ENCODE measurements around the gene MLF2. TPM values are rescaled to one million over a fixed set of nuclear protein-coding genes. Genes with fewer than 3 reads are reported as not detected.

Gene MLF2
- total RNA-seq, 1 experiment from 2014 or later, result 175 TPM

DNA sequence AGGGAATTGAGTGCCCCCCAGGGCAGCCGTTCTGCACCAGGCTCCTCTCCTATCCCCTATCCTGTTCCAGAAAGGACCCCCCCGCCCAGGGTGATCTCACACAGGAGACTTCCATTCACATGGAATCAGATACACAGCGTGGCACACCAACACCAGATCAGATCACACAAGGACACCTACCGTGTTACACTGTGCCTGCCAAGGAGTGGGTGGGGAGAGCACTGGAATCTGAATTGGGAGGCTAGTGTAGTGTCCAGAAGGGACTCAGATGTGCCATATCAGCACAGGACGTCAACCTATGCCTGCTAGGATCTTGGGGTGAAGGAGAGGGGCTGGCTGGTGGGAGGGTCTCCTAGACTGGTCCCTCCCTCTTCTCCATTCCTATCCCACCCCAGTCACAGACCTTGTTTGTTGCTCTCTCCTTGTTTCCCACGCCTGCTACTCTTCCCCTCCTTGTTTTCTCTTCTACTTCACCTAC lies 15.5 kb upstream of the MLF2 start:
- DNase-seq (ENCODE audit: low read depth, low spot score), result no peak
- Histone ChIP-seq H3K27ac (ENCODE audit: low read length) (peak overlapping the region; percentile 75), H3K27me3 (ENCODE audit: control insufficient read depth, insufficient read depth, low read length) (no peaks in the 10 kb centered on the region), H3K36me3 (ENCODE audit: control insufficient read depth, insufficient read depth, low read length) (peaks cover 2% of the 10 kb centered on the region), H3K4me1 (ENCODE audit: control insufficient read depth, insufficient read depth, low read length) (peaks cover 42% of the 10 kb centered on the region), H3K4me3 (ENCODE audit: low read depth in 2 of 2, low read length in 2 of 2) (peak overlapping the region; percentile 90 to 91), H3K9me3 (ENCODE audit: control insufficient read depth, insufficient read depth, low read depth, low read length) (no peaks in the 10 kb centered on the region)
- no TSS peak for BruUV-seq (replicated peaks)
- ChIA-PET POLR2A (interaction anchor here (0.6 kb wide), 1 partner anchor 143 kb away, joined by 4 read pairs; no protein-coding TSS in a partner anchor), CTCF (no interaction called here)
- TF ChIP-seq TCF7L2 (IDR thresholded peaks at IDR 0.05; ENCODE audit: low read depth, low read length), result no peak
- no peak for TF ChIP-seq REST (IDR thresholded peaks at IDR 0.05; ENCODE audit: insufficient read depth in 1 of 2, low read depth in 2 of 2, low read length in 1 of 2)
- TF ChIP-seq SIN3A (IDR thresholded peaks at IDR 0.05; ENCODE audit: borderline replicate concordance, insufficient read depth, low read depth, low read length), result no peak
- TF ChIP-seq POLR2AphosphoS5 (IDR thresholded peaks at IDR 0.05; ENCODE audit: low read depth, low read length), result no peak
- TF ChIP-seq, protein P1, sequence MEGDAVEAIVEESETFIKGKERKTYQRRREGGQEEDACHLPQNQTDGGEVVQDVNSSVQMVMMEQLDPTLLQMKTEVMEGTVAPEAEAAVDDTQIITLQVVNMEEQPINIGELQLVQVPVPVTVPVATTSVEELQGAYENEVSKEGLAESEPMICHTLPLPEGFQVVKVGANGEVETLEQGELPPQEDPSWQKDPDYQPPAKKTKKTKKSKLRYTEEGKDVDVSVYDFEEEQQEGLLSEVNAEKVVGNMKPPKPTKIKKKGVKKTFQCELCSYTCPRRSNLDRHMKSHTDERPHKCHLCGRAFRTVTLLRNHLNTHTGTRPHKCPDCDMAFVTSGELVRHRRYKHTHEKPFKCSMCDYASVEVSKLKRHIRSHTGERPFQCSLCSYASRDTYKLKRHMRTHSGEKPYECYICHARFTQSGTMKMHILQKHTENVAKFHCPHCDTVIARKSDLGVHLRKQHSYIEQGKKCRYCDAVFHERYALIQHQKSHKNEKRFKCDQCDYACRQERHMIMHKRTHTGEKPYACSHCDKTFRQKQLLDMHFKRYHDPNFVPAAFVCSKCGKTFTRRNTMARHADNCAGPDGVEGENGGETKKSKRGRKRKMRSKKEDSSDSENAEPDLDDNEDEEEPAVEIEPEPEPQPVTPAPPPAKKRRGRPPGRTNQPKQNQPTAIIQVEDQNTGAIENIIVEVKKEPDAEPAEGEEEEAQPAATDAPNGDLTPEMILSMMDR (IDR thresholded peaks at IDR 0.05), result no peak
- intact Hi-C loops (cut with micrococcal nuclease; ENCODE audit: unreplicated experiment) (no loop called here), in situ Hi-C loops (cut with HindIII; ENCODE audit: low pct_unique_long_range_greater_than_20kb, low sequenced_read_pairs) (no loop called here)
- ATAC-seq, result no peak

DNA sequence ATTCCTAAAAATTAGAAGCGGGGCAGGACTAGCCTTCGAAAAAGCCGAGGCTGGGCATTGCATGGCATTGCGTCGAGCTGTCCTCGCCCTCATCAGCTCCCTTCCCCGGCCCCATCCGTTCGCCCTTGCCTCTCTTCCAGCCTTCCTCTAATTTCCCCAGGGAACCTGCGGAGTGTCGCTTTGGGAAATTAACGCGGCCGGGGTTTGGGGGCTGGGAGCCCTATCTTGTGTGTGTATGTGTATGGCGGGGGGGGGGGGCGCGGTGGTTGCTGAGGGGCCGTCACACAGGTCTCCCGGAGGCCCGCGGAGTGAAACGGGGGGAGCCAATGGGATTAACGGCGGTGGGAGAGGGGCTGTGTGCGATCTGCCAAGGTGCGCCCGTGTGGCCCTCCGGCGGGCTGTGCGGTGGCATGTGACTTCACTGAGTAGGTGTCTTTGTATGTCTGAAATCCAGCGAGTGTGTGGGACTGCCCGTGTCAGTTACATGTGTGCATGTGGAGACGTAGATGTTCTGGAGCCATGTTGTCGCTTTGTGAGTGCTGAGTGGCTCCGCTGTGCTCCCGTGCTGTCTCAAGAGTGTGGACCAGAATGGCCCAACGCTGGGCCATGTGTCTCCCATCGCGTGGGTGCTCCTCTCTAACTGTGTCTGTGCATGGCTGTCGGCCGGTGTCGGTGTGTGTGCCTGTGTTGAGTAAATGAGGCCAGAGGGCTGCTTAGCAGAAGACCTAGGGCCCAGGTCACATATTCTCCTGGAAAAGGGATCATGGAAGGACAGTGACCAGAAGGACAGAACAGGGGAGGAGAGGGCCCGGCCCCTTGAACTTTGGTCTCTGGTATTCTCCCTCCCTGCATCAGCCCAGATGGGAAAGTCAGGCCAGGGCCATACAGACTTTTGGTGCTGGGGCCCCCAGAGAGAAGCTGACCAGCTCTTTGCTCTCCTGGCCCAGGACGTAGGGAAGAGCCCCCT lies 14.7 kb upstream of the MLF2 start:
- no peaks in the 10 kb centered on the region for H3K27me3 ChIP-seq (ENCODE audit: control insufficient read depth, insufficient read depth, low read length)
- ChIA-PET POLR2A (interaction anchor here (0.6 kb wide), 1 partner anchor 142 kb away, joined by 4 read pairs; no protein-coding TSS in a partner anchor), CTCF (interaction anchor here (0.7 kb wide), 2 partner anchors 15 to 37 kb away, joined by 6 to 9 read pairs; partner anchors contain the start of gene MLF2)
- H3K27ac ChIP-seq (ENCODE audit: low read length), result peak overlapping the region; percentile 80
- H3K4me1 ChIP-seq (ENCODE audit: control insufficient read depth, insufficient read depth, low read length), result peaks cover 47% of the 10 kb centered on the region
- peak overlapping the region; percentile 90 to 91 for H3K4me3 ChIP-seq (ENCODE audit: low read depth in 2 of 2, low read length in 2 of 2)
- ATAC-seq, result no peak
- peaks cover 2% of the 10 kb centered on the region for H3K36me3 ChIP-seq (ENCODE audit: control insufficient read depth, insufficient read depth, low read length)
- BruUV-seq (replicated peaks), result no TSS peak
- TF ChIP-seq REST (IDR thresholded peaks at IDR 0.05; ENCODE audit: insufficient read depth in 1 of 2, low read depth in 2 of 2, low read length in 1 of 2) (no peak), SIN3A (IDR thresholded peaks at IDR 0.05; ENCODE audit: borderline replicate concordance, insufficient read depth, low read depth, low read length) (no peak), TCF7L2 (IDR thresholded peaks at IDR 0.05; ENCODE audit: low read depth, low read length) (no peak), POLR2AphosphoS5 (IDR thresholded peaks at IDR 0.05; ENCODE audit: low read depth, low read length) (no peak)
- TF ChIP-seq, protein P1 (IDR thresholded peaks at IDR 0.05), result no peak
- no peak for DNase-seq (ENCODE audit: low read depth, low spot score)
- intact Hi-C loops (cut with micrococcal nuclease; ENCODE audit: unreplicated experiment), result no loop called here
- H3K9me3 ChIP-seq (ENCODE audit: control insufficient read depth, insufficient read depth, low read depth, low read length), result no peaks in the 10 kb centered on the region
- in situ Hi-C loops (cut with HindIII; ENCODE audit: low pct_unique_long_range_greater_than_20kb, low sequenced_read_pairs), result no loop called here
